Smooth muscle cell of the umbilical artery (primary cell): ENCODE results near the gene CYP4F22. TPM values are rescaled to one million over a fixed set of nuclear protein-coding genes. Genes with fewer than 3 reads are reported as not detected.

Experiments used
- total RNA-seq: library from RNA; depleted of rRNA; stranded (reverse); fragments of >200 nt; gene quantifications from 2 replicates; pipeline ENCODE4 v1.2.3, GENCODE V29; 2014

CYP4F22 gene
- not detected in 2 replicates for total RNA-seq

GRCh38 chr19:15508035-15508710, at the start of gene CYP4F22:
Gene CYP4F22 (plus strand): TSS chr19:15508525. CDS start chr19:15525337, 16,812 bp downstream.

GRCh38 chr19:15464394-15465385, 43.6 kb upstream of the CYP4F22 start, which contains the start of gene RASAL3:
Gene RASAL3 (minus strand): TSS chr19:15464544. CDS start chr19:15464358, 186 bp downstream.

GRCh38 chr19:15479391-15480345, 28.7 kb upstream of the CYP4F22 start, which contains the start of gene PGLYRP2:
Gene PGLYRP2 (minus strand): TSS chr19:15479501. CDS start chr19:15479371, 130 bp downstream.

Other genes with a start within 250 kb of the CYP4F22 start
- 20.2 and 28.6 TPM in 2 replicates for gene BRD4, start 176.0 kb upstream of the CYP4F22 start, total RNA-seq
- gene AKAP8, start 128.7 kb upstream of the CYP4F22 start, total RNA-seq, result 11.6 and 15.8 TPM in 2 replicates
- 63.5 and 65.0 TPM in 2 replicates for gene AKAP8L, start 89.5 kb upstream of the CYP4F22 start, total RNA-seq
- gene WIZ, start 58.6 kb upstream of the CYP4F22 start, total RNA-seq, result 7.1 and 18.7 TPM in 2 replicates
- gene RASAL3, start 44.0 kb upstream of the CYP4F22 start, total RNA-seq, result under 0.01 TPM in 1 of 2 replicates, not detected in the other
- gene PGLYRP2, start 29.0 kb upstream of the CYP4F22 start, total RNA-seq, result not detected in 2 replicates
- gene CYP4F8, start 106.7 kb downstream of the CYP4F22 start, total RNA-seq, result not detected in 2 replicates
- gene CYP4F3, start 132.4 kb downstream of the CYP4F22 start, total RNA-seq, result not detected in 2 replicates
- gene CYP4F12, start 164.6 kb downstream of the CYP4F22 start, total RNA-seq, result not detected in 2 replicates
- not detected in 2 replicates for gene OR10H2, start 219.5 kb downstream of the CYP4F22 start, total RNA-seq
- not detected in 2 replicates for gene OR10H3, start 229.5 kb downstream of the CYP4F22 start, total RNA-seq